ENCODE data around the gene TBL1XR1. TPM values are rescaled to one million over a fixed set of nuclear protein-coding genes. Genes with fewer than 3 reads are reported as not detected.

TBL1XR1 gene
- total and polyA plus RNA-seq, 2 of the 13 experiments (the other 11 are each of a cell fraction or from before 2014, with no cell fraction given) = 57.7 to 62.5 TPM

GRCh38 chr3:177135841-177136492 lies 61.3 kb downstream of the TBL1XR1 start (continued):
- TF ChIP-seq TEAD3 (CRISPR knock-in tag; optimal IDR thresholded peaks at IDR 0.05; ENCODE audit: borderline replicate concordance) = peak; percentile 62
- no peak for TF ChIP-seq MAFG (CRISPR knock-in tag; IDR thresholded peaks at IDR 0.05)
- TF ChIP-seq FOXJ3 (CRISPR knock-in tag; IDR thresholded peaks at IDR 0.05; ENCODE audit: borderline replicate concordance) = no peak
- no peak for TF ChIP-seq ZHX1 (CRISPR knock-in tag; IDR thresholded peaks at IDR 0.05; ENCODE audit: low read depth)
- TF ChIP-seq ZBED4 (CRISPR knock-in tag; IDR thresholded peaks at IDR 0.05; ENCODE audit: borderline replicate concordance) = no peak
